ENCODE results near the gene LAMA2. TPM values are rescaled to one million over a fixed set of nuclear protein-coding genes. Genes with fewer than 3 reads are reported as not detected.
"Not testable (repeated sequence)": the region's sequence is repeated elsewhere in the genome, so short reads cannot be mapped to it uniquely, and the experiment has no call there.

LAMA2 gene
- total RNA-seq, 2 donors from 2014 or later = 91.5 to 139 TPM

GRCh38 chr6:129047834-129048233 is 164.9 kb downstream of the LAMA2 start:
- intact Hi-C loops (cut with DNase I) = no loop called here
- no peak for DNase-seq (ENCODE audit: low spot score)

GRCh38 chr6:129050086-129050485 is 167.1 kb downstream of the LAMA2 start:
- intact Hi-C loops (cut with DNase I) = no loop called here
- DNase-seq (ENCODE audit: low spot score) = no peak

- peak; percentile 66 for DNase-seq (ENCODE audit: low spot score)
- intact Hi-C loops (cut with DNase I) = not testable (repeated sequence)
These were observed 170.2 kb downstream of the LAMA2 start for GRCh38 chr6:129053143-129053542.

- no peak for DNase-seq (ENCODE audit: low spot score)
- intact Hi-C loops (cut with DNase I) = no loop called here
These were observed 172.9 kb downstream of the LAMA2 start for GRCh38 chr6:129055796-129056195.

GRCh38 chr6:129059650-129060049 is 176.7 kb downstream of the LAMA2 start:
- no peak for DNase-seq (ENCODE audit: low spot score)
- intact Hi-C loops (cut with DNase I) = no loop called here

GRCh38 chr6:129069006-129069405 is 186.1 kb downstream of the LAMA2 start:
- no peak for DNase-seq (ENCODE audit: low spot score)
- intact Hi-C loops (cut with DNase I) = no loop called here

- DNase-seq (ENCODE audit: low spot score) = no peak
- intact Hi-C loops (cut with DNase I) = no loop called here
These were observed 190.1 kb downstream of the LAMA2 start for GRCh38 chr6:129073051-129073450.

- DNase-seq (ENCODE audit: low spot score) = no peak
- intact Hi-C loops (cut with DNase I) = no loop called here
These were observed 190.9 kb downstream of the LAMA2 start for GRCh38 chr6:129073691-129074395.

- DNase-seq (ENCODE audit: low spot score) = no peak
These were observed 201.5 kb downstream of the LAMA2 start for GRCh38 chr6:129084406-129084805.

GRCh38 chr6:129088481-129088880 is 205.5 kb downstream of the LAMA2 start:
- intact Hi-C loops (cut with DNase I) = not testable (repeated sequence)
- peak; percentile 75 for DNase-seq (ENCODE audit: low spot score)

More at GRCh38 chr6:129084406-129084805, 201.5 kb downstream of the LAMA2 start:
- intact Hi-C loops (cut with DNase I) = no loop called here

GRCh38 chr6:129089357-129089756 is 206.4 kb downstream of the LAMA2 start:
- DNase-seq (ENCODE audit: low spot score) = no peak
- intact Hi-C loops (cut with DNase I) = no loop called here

- intact Hi-C loops (cut with DNase I) = no loop called here
- no peak for DNase-seq (ENCODE audit: low spot score)
These were observed 211.2 kb downstream of the LAMA2 start for GRCh38 chr6:129094147-129094546.

- DNase-seq (ENCODE audit: low spot score) = no peak
- intact Hi-C loops (cut with DNase I) = no loop called here
These were observed 213.8 kb downstream of the LAMA2 start for GRCh38 chr6:129096651-129097290.

- DNase-seq (ENCODE audit: low spot score) = no peak
- intact Hi-C loops (cut with DNase I) = no loop called here
These were observed 215.2 kb downstream of the LAMA2 start for GRCh38 chr6:129098061-129098553.

- intact Hi-C loops (cut with DNase I) = no loop called here
- DNase-seq (ENCODE audit: low spot score) = no peak
These were observed 216.8 kb downstream of the LAMA2 start for GRCh38 chr6:129099696-129100095.

GRCh38 chr6:129100164-129100563 is 217.2 kb downstream of the LAMA2 start:
- no peak for DNase-seq (ENCODE audit: low spot score)
- intact Hi-C loops (cut with DNase I) = no loop called here

GRCh38 chr6:129102741-129103140 is 219.8 kb downstream of the LAMA2 start:
- intact Hi-C loops (cut with DNase I) = no loop called here
- peak; percentile 81 for DNase-seq (ENCODE audit: low spot score)

- intact Hi-C loops (cut with DNase I) = no loop called here
- no peak for DNase-seq (ENCODE audit: low spot score)
These were observed 221.2 kb downstream of the LAMA2 start for GRCh38 chr6:129104131-129104530.

- intact Hi-C loops (cut with DNase I) = no loop called here
- DNase-seq (ENCODE audit: low spot score) = no peak
These were observed 221.6 kb downstream of the LAMA2 start for GRCh38 chr6:129104560-129104959.

GRCh38 chr6:129105035-129105434 is 222.1 kb downstream of the LAMA2 start:
- intact Hi-C loops (cut with DNase I) = no loop called here
- DNase-seq (ENCODE audit: low spot score) = no peak

GRCh38 chr6:129105793-129106192 is 222.9 kb downstream of the LAMA2 start:
- DNase-seq (ENCODE audit: low spot score) = no peak
- intact Hi-C loops (cut with DNase I) = no loop called here

All from posterior vena cava (tissue), 2 donors.